ENCODE measurements around the gene CCDC18. TPM values are rescaled to one million over a fixed set of nuclear protein-coding genes. Genes with fewer than 3 reads are reported as not detected.
"Not testable (repeated sequence)": the region's sequence is repeated elsewhere in the genome, so short reads cannot be mapped to it uniquely, and the experiment has no call there.

Gene CCDC18
- total RNA-seq, 4 donors from 2014 or later: 2.2 to 15.5 (median 3.6) TPM

DNA sequence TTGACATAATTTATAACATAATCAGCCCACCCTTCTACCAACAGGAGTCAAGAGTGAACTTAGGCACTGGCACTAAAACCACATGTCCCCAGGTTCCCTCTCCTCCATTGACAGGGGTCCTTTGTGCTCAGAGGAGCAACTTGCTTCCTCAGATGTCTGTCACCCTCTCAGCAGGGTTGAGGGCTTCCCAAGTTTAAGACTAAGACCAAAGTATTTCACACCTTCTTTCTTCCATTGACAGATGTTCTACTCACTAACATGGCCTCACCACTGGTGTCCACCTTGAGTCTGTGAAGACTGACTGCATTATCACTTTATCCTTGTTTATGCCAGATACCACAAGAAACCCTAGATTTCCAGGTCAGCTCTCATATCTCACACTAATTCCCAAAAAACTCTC is 56.5 kb downstream of the CCDC18 start:
- Histone ChIP-seq H3K4me3 (replicated peaks in 1 of 3) (no peak overlapping the region), H3K36me3 (no peaks in the 10 kb centered on the region), H3K4me1 (no peaks in the 10 kb centered on the region), H3K27me3 (no peaks in the 10 kb centered on the region), H3K9me3 (no peaks in the 10 kb centered on the region), H3K27ac (no peak overlapping the region)
- intact Hi-C loops (cut with DNase I): no loop called here
- DNase-seq: no peak
- TF ChIP-seq POLR2A (IDR thresholded peaks at IDR 0.05): no peak

DNA sequence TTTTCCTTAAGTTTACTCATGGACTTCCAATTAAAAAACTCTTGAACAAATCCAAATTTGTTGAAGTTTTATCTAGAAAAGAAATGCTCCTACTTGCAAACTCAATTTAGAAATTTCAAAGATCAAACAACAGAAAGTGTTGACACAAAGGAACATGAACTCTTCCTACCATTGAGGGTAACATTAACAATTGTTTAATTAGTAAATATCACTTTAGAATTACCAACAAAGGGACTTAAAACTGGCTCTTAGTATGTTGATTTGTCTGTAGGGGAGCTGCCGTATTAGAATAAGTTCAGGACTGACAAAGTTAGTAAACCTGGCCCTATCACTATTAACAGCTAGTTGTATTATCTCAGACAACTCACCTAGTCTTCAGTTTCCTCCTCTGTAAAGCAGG is 57.9 kb downstream of the CCDC18 start:
- no peak overlapping the region for H3K4me3 ChIP-seq (replicated peaks in 1 of 3)
- no peak for DNase-seq
- no peaks in the 10 kb centered on the region for H3K36me3 ChIP-seq
- intact Hi-C loops (cut with DNase I): no loop called here
- H3K27me3 ChIP-seq: no peaks in the 10 kb centered on the region
- WGBS, 2 donors: 92 to 97% methylated on average over 1 of the region's 1 CpG
- no peaks in the 10 kb centered on the region for H3K9me3 ChIP-seq
- no peaks in the 10 kb centered on the region for H3K4me1 ChIP-seq
- TF ChIP-seq POLR2A (IDR thresholded peaks at IDR 0.05): no peak
- TF ChIP-seq, protein P1, sequence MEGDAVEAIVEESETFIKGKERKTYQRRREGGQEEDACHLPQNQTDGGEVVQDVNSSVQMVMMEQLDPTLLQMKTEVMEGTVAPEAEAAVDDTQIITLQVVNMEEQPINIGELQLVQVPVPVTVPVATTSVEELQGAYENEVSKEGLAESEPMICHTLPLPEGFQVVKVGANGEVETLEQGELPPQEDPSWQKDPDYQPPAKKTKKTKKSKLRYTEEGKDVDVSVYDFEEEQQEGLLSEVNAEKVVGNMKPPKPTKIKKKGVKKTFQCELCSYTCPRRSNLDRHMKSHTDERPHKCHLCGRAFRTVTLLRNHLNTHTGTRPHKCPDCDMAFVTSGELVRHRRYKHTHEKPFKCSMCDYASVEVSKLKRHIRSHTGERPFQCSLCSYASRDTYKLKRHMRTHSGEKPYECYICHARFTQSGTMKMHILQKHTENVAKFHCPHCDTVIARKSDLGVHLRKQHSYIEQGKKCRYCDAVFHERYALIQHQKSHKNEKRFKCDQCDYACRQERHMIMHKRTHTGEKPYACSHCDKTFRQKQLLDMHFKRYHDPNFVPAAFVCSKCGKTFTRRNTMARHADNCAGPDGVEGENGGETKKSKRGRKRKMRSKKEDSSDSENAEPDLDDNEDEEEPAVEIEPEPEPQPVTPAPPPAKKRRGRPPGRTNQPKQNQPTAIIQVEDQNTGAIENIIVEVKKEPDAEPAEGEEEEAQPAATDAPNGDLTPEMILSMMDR (IDR thresholded peaks at IDR 0.05): no peak
- H3K27ac ChIP-seq: no peak overlapping the region

DNA sequence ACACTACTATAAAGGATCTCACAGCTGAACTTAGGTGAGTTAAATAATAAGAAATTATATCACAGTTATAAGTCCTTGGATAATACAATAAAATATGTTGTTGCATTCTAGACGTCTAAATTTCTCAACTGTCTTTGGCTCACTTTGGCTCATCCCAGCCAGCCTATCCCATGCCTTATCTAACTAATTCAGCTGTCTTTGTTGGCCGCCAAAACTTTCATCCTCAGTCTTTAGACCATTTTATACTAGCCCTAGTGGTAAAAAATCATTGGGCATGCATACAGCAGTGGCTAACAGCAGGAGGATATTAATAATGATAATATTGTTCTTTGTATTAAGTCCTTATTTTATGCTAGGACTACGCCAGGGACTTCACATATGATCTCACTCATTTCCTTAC is 59.3 kb downstream of the CCDC18 start:
- Histone ChIP-seq H3K4me3 (replicated peaks in 1 of 3) (no peak overlapping the region), H3K27ac (no peak overlapping the region), H3K4me1 (no peaks in the 10 kb centered on the region), H3K9me3 (no peaks in the 10 kb centered on the region), H3K36me3 (no peaks in the 10 kb centered on the region), H3K27me3 (no peaks in the 10 kb centered on the region)
- WGBS, 2 donors: 80 to 93% methylated on average over 3 of the region's 3 CpGs
- intact Hi-C loops (cut with DNase I): no loop called here
- TF ChIP-seq POLR2A (IDR thresholded peaks at IDR 0.05): no peak
- TF ChIP-seq, protein P1 (IDR thresholded peaks at IDR 0.05): no peak
- DNase-seq: no peak

DNA sequence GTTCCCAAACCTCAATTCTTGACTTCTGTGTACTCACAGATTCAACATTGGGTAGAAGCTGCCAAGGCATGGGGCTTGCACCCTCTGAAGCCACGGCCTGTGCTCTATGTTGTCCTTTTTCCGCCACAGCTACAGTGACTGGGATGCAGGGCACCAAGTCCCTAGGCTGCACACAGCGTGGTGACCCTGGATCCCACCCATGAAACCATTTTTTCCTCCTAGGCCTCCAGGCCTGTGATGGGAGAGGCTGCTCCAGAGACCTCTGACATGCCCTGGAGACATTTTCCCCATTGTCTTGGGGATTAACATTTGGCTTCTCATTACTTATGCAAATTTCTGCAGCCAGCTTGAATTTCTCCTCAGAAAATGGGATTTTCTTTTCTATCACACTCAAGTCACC is 62.7 kb downstream of the CCDC18 start:
- H3K27me3 ChIP-seq; DNase-seq; H3K4me3 ChIP-seq (replicated peaks in 1 of 3); H3K27ac ChIP-seq; H3K36me3 ChIP-seq; H3K9me3 ChIP-seq; intact Hi-C loops (cut with DNase I); H3K4me1 ChIP-seq: not testable (repeated sequence)
- WGBS, 2 donors: 96 to 100% methylated on average over 3 of the region's 3 CpGs

DNA sequence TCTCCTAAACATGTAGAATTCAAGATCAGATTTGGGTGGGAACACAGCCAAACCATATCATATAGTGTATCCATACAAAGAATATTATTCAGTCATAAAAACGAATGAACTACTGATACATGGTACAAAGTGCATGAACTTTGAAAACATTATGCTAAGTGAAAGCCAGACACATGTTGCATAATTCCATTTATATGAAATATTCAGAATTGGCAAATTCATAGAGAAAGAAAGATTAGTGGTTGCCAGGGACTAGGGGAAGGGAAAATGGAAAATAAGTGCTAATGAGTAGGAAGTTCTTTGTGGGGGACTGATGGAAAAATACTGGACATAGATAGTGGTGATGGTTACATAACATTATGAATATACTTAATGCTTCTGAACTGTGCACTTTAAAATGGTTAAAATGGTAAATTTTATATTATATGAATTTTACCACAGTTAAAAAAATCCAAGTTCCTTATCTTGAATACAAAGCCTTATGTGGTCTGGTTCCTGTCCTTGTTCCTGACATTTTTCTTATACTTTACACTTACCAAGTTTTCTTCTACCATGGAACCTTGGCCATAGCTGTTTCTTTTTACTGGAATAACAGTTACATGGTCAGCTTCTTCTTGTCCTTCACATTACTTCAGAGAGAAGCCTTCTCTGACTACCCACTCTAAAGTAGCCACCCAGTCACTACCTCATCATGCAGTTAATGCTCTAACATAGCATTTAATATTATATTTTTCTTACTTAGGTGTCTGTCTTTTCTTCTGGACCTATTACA is 64.0 kb downstream of the CCDC18 start:
- 85 to 86% methylated on average over 1 of the region's 1 CpG for WGBS, 2 donors
- Histone ChIP-seq H3K27me3 (no peaks in the 10 kb centered on the region), H3K27ac (no peak overlapping the region), H3K4me1 (no peaks in the 10 kb centered on the region), H3K4me3 (replicated peaks in 1 of 3) (no peak overlapping the region), H3K36me3 (no peaks in the 10 kb centered on the region), H3K9me3 (no peaks in the 10 kb centered on the region)
- intact Hi-C loops (cut with DNase I): no loop called here
- TF ChIP-seq, protein P1 (IDR thresholded peaks at IDR 0.05): no peak
- no peak for TF ChIP-seq POLR2A (IDR thresholded peaks at IDR 0.05)
- no peak for DNase-seq

DNA sequence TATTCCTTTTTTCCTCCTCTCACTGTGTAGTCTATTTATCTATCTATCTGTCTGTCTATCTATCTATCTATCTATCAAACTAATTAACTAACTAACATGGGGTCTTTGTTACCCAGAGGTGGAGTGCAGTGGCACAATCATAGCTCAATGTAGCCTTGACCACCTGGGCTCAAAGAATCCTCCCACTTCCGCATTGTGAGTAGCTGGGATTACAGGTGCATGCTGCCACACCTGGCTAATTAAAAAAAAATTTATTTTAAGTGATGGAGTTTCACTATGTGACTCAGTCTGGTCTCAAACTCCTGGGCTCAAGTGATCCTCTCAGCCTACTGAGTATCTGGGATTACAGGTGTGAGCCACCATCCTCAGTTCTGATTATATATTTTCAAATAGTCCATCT is 71.4 kb downstream of the CCDC18 start:
- 96 to 100% methylated on average over 1 of the region's 1 CpG for WGBS, 2 donors
- intact Hi-C loops (cut with DNase I): no loop called here

More for the DNA sequence above, 71.4 kb downstream of the CCDC18 start:
- no peaks in the 10 kb centered on the region for H3K4me1 ChIP-seq
- H3K9me3 ChIP-seq: no peaks in the 10 kb centered on the region
- no peak overlapping the region for H3K27ac ChIP-seq
- TF ChIP-seq, protein P1 (IDR thresholded peaks at IDR 0.05): no peak
- TF ChIP-seq POLR2A (IDR thresholded peaks at IDR 0.05): no peak
- H3K27me3 ChIP-seq: no peaks in the 10 kb centered on the region
- H3K36me3 ChIP-seq: no peaks in the 10 kb centered on the region
- no peak overlapping the region for H3K4me3 ChIP-seq (replicated peaks in 1 of 3)
- DNase-seq: no peak

Data from thyroid gland (tissue), 4 donors.